ENCODE measurements around the gene ZC2HC1B. TPM values are rescaled to one million over a fixed set of nuclear protein-coding genes. Genes with fewer than 3 reads are reported as not detected.
A peak's percentile ranks its signal among the peaks of the same experiment; 100 is the strongest.

ZC2HC1B gene
- total and polyA plus RNA-seq, 9 of the 15 experiments (the other 6 are each of a cell fraction or from before 2014, with no cell fraction given), result not detected

DNA sequence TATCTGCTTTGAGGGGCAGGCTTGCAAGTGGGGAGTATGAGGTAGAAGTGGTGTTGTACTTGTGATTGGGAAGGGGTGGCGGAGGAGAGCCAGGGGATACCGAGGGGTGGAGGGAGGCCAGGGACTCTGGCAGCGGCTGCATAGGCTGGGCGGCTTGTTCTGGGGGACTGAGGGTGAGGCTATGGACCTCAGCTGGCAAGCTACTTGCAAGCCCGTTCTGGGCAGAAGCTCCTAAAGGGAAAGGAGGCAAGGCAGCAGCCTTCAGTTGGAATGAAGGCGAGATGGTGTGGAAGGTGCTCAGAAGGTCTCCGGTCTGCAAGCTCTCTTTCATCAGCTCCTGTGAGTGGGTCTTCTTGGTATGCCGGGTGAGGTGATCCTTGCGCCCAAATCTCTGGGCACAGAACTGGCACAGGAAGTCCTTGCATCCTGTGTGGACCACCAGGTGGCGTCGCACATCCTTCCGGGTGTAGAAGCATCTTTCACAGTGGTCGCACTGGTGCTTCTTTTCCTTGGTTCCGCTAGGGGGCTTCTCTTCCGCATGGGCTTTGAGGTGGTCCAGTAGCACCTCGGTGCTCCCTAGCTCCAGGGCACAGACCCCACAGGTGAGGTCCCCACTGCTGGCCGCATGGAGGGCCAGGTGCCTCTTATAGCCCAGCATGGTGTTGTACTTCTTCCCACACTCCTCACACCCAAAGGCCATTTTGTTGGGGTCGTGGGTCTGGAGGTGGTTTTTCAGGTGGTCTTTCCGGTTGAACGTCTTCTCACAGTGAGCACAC lies 77.8 kb downstream of the ZC2HC1B start (continued):
- TF ChIP-seq, protein P1, sequence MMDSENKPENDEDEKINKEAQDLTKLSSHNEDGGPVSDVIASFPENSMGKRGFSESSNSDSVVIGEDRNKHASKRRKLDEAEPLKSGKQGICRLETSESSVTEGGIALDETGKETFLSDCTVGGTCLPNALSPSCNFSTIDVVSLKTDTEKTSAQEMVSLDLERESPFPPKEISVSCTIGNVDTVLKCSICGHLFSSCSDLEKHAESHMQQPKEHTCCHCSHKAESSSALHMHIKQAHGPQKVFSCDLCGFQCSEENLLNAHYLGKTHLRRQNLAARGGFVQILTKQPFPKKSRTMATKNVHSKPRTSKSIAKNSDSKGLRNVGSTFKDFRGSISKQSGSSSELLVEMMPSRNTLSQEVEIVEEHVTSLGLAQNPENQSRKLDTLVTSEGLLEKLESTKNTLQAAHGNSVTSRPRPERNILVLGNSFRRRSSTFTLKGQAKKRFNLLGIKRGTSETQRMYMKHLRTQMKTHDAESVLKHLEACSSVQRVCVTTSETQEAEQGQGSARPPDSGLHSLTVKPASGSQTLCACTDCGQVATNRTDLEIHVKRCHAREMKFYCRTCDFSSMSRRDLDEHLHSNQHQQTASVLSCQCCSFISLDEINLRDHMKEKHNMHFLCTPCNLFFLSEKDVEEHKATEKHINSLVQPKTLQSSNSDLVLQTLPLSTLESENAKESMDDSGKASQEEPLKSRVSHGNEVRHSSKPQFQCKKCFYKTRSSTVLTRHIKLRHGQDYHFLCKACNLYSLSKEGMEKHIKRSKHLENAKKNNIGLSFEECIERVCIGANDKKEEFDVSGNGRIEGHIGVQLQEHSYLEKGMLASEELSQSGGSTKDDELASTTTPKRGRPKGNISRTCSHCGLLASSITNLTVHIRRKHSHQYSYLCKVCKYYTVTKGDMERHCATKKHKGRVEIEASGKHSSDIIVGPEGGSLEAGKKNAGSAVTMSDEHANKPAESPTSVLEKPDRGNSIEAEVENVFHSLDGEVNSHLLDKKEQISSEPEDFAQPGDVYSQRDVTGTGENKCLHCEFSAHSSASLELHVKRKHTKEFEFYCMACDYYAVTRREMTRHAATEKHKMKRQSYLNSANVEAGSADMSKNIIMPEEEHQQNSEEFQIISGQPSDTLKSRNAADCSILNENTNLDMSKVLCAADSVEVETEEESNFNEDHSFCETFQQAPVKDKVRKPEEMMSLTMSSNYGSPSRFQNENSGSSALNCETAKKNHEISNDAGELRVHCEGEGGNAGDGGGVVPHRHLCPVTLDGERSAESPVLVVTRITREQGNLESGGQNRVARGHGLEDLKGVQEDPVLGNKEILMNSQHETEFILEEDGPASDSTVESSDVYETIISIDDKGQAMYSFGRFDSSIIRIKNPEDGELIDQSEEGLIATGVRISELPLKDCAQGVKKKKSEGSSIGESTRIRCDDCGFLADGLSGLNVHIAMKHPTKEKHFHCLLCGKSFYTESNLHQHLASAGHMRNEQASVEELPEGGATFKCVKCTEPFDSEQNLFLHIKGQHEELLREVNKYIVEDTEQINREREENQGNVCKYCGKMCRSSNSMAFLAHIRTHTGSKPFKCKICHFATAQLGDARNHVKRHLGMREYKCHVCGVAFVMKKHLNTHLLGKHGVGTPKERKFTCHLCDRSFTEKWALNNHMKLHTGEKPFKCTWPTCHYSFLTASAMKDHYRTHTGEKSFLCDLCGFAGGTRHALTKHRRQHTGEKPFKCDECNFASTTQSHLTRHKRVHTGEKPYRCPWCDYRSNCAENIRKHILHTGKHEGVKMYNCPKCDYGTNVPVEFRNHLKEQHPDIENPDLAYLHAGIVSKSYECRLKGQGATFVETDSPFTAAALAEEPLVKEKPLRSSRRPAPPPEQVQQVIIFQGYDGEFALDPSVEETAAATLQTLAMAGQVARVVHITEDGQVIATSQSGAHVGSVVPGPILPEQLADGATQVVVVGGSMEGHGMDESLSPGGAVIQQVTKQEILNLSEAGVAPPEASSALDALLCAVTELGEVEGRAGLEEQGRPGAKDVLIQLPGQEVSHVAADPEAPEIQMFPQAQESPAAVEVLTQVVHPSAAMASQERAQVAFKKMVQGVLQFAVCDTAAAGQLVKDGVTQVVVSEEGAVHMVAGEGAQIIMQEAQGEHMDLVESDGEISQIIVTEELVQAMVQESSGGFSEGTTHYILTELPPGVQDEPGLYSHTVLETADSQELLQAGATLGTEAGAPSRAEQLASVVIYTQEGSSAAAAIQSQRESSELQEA (IDR thresholded peaks at IDR 0.05; ENCODE audit: low read depth), result no peak
- TF ChIP-seq ZNF316 (IDR thresholded peaks at IDR 0.05), result no peak
- no peak for TF ChIP-seq BDP1 (IDR thresholded peaks at IDR 0.05; ENCODE audit: insufficient read depth, insufficient read length)
- TF ChIP-seq, protein P2, sequence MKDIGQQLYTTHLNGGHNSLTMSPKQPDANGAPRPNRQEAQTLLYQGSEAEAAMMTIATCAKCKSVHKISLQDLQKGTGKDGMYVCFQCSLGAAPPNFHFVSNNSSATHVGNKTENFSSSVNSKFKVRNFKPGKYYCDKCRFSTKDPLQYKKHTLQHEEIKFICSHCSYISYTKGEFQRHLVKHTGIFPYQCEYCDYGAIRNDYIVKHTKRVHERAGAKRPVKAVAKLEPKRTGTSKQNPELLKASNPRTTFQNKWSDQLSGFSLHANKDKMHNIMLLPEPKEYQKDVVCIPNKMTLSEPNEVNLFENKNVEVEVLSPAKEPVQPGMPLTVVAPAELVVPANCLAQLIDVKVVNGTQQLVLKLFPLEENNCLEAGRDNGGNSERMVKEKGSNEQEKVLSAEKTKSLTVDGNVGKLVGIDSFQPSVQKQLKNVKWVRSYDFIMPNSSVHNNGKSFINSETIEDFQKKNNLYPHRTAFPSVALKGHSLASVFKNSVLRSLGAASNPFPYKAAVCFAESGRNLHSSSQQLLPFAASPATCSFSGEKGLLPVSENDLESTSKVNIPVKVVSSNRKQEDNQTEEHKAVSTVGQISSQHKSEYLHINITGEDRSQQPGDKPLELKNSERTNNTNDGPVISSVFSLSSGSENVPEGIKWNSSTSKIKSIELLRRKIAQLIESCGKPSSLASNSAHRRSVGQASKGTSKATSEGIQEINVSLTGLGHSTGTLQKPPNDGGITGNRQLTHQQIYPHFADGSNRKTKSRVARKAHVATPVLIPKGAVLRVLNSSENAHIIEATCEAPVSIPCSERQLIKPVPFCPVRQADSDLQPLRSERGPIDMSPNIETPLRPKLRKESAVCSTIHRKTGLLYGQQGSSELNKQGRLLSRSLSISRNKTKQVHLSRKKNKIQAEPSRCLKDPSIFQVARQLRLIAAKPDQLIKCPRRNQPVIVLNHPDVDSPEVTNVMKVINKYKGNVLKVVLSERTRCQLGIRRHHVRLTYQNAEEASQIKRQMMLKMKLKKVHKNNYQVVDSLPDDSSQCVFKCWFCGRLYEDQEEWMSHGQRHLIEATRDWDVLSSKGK (CRISPR knock-in tag; IDR thresholded peaks at IDR 0.05), result no peak
- TF ChIP-seq RBM22 (IDR thresholded peaks at IDR 0.05; ENCODE audit: low read depth, low read length, poor library complexity, severe bottlenecking), result no peak
- TF ChIP-seq ESRRB (CRISPR knock-in tag; IDR thresholded peaks at IDR 0.05; ENCODE audit: borderline replicate concordance), result no peak
- no peak for TF ChIP-seq RFX1 (IDR thresholded peaks at IDR 0.05)
- no peak for TF ChIP-seq ZNF699 (CRISPR knock-in tag; IDR thresholded peaks at IDR 0.05; ENCODE audit: insufficient replicate concordance)
- no peak for TF ChIP-seq ATF1 (CRISPR knock-in tag; IDR thresholded peaks at IDR 0.05)
- no peak for TF ChIP-seq ATF1 (tag; IDR thresholded peaks at IDR 0.05)
- 0 out of 4 replicates have a peak, but pooled peaks of 1 of the 2 experiments have one; percentile 9 for TF ChIP-seq TEAD1 (CRISPR knock-in tag; IDR thresholded peaks at IDR 0.05)
- TF ChIP-seq, protein P3, sequence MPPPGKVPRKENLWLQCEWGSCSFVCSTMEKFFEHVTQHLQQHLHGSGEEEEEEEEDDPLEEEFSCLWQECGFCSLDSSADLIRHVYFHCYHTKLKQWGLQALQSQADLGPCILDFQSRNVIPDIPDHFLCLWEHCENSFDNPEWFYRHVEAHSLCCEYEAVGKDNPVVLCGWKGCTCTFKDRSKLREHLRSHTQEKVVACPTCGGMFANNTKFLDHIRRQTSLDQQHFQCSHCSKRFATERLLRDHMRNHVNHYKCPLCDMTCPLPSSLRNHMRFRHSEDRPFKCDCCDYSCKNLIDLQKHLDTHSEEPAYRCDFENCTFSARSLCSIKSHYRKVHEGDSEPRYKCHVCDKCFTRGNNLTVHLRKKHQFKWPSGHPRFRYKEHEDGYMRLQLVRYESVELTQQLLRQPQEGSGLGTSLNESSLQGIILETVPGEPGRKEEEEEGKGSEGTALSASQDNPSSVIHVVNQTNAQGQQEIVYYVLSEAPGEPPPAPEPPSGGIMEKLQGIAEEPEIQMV (tag; conservative IDR thresholded peaks at IDR 0.05; ENCODE audit: low read depth), result no peak
- TF ChIP-seq, protein P4, sequence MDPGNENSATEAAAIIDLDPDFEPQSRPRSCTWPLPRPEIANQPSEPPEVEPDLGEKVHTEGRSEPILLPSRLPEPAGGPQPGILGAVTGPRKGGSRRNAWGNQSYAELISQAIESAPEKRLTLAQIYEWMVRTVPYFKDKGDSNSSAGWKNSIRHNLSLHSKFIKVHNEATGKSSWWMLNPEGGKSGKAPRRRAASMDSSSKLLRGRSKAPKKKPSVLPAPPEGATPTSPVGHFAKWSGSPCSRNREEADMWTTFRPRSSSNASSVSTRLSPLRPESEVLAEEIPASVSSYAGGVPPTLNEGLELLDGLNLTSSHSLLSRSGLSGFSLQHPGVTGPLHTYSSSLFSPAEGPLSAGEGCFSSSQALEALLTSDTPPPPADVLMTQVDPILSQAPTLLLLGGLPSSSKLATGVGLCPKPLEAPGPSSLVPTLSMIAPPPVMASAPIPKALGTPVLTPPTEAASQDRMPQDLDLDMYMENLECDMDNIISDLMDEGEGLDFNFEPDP (CRISPR knock-in tag; IDR thresholded peaks at IDR 0.05), result no peak

Data from K562 (cell line).